ENCODE measurements around the gene CROCC2. TPM values are rescaled to one million over a fixed set of nuclear protein-coding genes. Genes with fewer than 3 reads are reported as not detected.

Gene CROCC2
- total RNA-seq, 1 experiment from 2014 or later = not detected

- Histone ChIP-seq H3K9ac (ENCODE audit: low read length) (no peak overlapping the region), H3K27me3 (ENCODE audit: insufficient read depth, low read length) (no peaks in the 10 kb centered on the region), H3K79me2 (ENCODE audit: insufficient read depth, low read length) (no peaks in the 10 kb centered on the region), H3K27ac (ENCODE audit: low read depth, low read length) (no peak overlapping the region), H3K9me3 (ENCODE audit: control insufficient read depth in 1 of 2, insufficient read depth in 1 of 2, low read depth in 1 of 2, low read length in 2 of 2) (peaks cover 13 to 14% of the 10 kb centered on the region in 2 experiments; a peak in 2 of 4 replicates), H2AFZ (ENCODE audit: low read depth, low read length, poor library complexity, severe bottlenecking) (no peak overlapping the region), H3K4me1 (ENCODE audit: control insufficient read depth in 1 of 2, insufficient read depth in 2 of 2, low read length in 2 of 2) (peaks cover 2 to 9% of the 10 kb centered on the region in 2 experiments; a peak in 2 of 4 replicates), H3K4me2 (ENCODE audit: low read length) (no peak overlapping the region), H4K20me1 (ENCODE audit: insufficient read depth) (no peaks in the 10 kb centered on the region), H3K4me3 (replicated peaks in 1 of 2; ENCODE audit: low read depth in 1 of 2, low read length in 2 of 2) (no peak overlapping the region), H3K9me2 (ENCODE audit: insufficient read depth) (no peaks in the 10 kb centered on the region), H3K36me3 (ENCODE audit: control insufficient read depth in 1 of 2, insufficient read depth in 2 of 2, low read length in 2 of 2) (0 out of 4 replicates have a peak, but pooled peaks cover 0 to 7% of the 10 kb centered on the region in 2 experiments)
- ChIA-PET CTCF (no interaction called here), RAD21 (ENCODE audit: low non-redundant PET in 1 of 2, low total read pairs in 2 of 2, uncharacterized antibody in 2 of 2, unreplicated experiment in 2 of 2) (no interaction called here), POLR2A (no interaction called here)
- no TSS peak for BruUV-seq (replicated peaks)
- intact Hi-C loops (cut with micrococcal nuclease) = no loop called here
- TF ChIP-seq TCF7L2 (IDR thresholded peaks at IDR 0.05; ENCODE audit: borderline replicate concordance, extremely low read depth, insufficient read depth, insufficient read length) = no peak
- no peak for ATAC-seq
- DNase-seq (ENCODE audit: low read depth, low spot score) = no peak
Measured at GRCh38 chr2:241003369-241003768, 97.2 kb downstream of the CROCC2 start.

- Histone ChIP-seq H3K27ac (ENCODE audit: low read depth, low read length) (no peak overlapping the region), H2AFZ (ENCODE audit: low read depth, low read length, poor library complexity, severe bottlenecking) (no peak overlapping the region), H3K9me3 (ENCODE audit: control insufficient read depth in 1 of 2, insufficient read depth in 1 of 2, low read depth in 1 of 2, low read length in 2 of 2) (peaks cover 13 to 14% of the 10 kb centered on the region in 2 experiments; a peak in 2 of 4 replicates), H3K4me3 (replicated peaks in 1 of 2; ENCODE audit: low read depth in 1 of 2, low read length in 2 of 2) (no peak overlapping the region), H4K20me1 (ENCODE audit: insufficient read depth) (no peaks in the 10 kb centered on the region), H3K27me3 (ENCODE audit: insufficient read depth, low read length) (no peaks in the 10 kb centered on the region), H3K79me2 (ENCODE audit: insufficient read depth, low read length) (no peaks in the 10 kb centered on the region), H3K36me3 (ENCODE audit: control insufficient read depth in 1 of 2, insufficient read depth in 2 of 2, low read length in 2 of 2) (0 out of 4 replicates have a peak, but pooled peaks cover 0 to 7% of the 10 kb centered on the region in 2 experiments), H3K9ac (ENCODE audit: low read length) (no peak overlapping the region), H3K4me2 (ENCODE audit: low read length) (no peak overlapping the region), H3K4me1 (ENCODE audit: control insufficient read depth in 1 of 2, insufficient read depth in 2 of 2, low read length in 2 of 2) (peaks cover 2 to 9% of the 10 kb centered on the region in 2 experiments; a peak in 2 of 4 replicates), H3K9me2 (ENCODE audit: insufficient read depth) (no peaks in the 10 kb centered on the region)
- POLR2A ChIA-PET = no interaction called here
- DNase-seq (ENCODE audit: low read depth, low spot score) (no peak), ATAC-seq (no peak)
- intact Hi-C loops (cut with micrococcal nuclease) = no loop called here
- RAD21 ChIA-PET (ENCODE audit: low non-redundant PET in 1 of 2, low total read pairs in 2 of 2, uncharacterized antibody in 2 of 2, unreplicated experiment in 2 of 2) = no interaction called here
- CTCF ChIA-PET = no interaction called here
- BruUV-seq (replicated peaks) = no TSS peak
- TF ChIP-seq RAD21 (IDR thresholded peaks at IDR 0.05; ENCODE audit: low read depth) (no peak), CBX3 (IDR thresholded peaks at IDR 0.05; ENCODE audit: low read depth) (peak; percentile 60; the same call in 1 of the 2 replicates)
Measured at GRCh38 chr2:241003830-241004564, 97.9 kb downstream of the CROCC2 start.
